ENCODE measurements around the gene PTPRD. TPM values are rescaled to one million over a fixed set of nuclear protein-coding genes. Genes with fewer than 3 reads are reported as not detected.

The PTPRD gene
- total and polyA plus RNA-seq, 2 of the 4 experiments (the other 2 are of a cell fraction): 0.07 to 0.18 TPM

DNA sequence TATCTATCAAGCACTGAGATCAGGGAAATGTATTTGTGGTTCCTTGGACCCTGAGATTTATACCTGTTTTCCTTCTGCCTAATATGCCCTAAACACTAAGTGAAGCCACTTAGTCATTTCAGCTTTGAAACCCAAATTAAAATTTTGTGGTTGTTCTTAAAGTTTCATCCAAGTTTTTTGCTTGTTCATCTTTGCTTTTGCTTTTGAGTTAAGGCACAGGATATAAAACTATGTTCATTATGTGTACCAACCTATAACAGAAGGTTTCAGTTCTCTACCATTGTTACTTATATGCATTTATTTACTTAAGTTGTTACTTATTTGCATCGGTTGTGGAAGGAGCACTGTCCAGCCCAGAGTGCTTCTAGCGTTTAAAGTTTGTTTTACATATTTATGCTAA lies 382.3 kb downstream of the PTPRD start:
- intact Hi-C loops (cut with micrococcal nuclease) (no loop called here), dilution Hi-C loops (cut with HindIII; ENCODE audit: low sequenced_read_pairs, unreplicated experiment) (no loop called here), in situ Hi-C loops (cut with MboI; ENCODE audit: low sequenced_read_pairs) (no loop called here)
- Histone ChIP-seq H3K27me3 (ENCODE audit: control insufficient read depth, insufficient read depth, low read length) (no peaks in the 10 kb centered on the region), H4K91ac (ENCODE audit: insufficient read depth, low read depth, low read length) (no peak overlapping the region), H3K36me3 (ENCODE audit: control insufficient read depth, insufficient read depth, low read length) (no peaks in the 10 kb centered on the region), H3K23ac (ENCODE audit: low read depth, low read length) (no peak overlapping the region), H3K9me3 (ENCODE audit: control insufficient read depth, insufficient read depth, low read length) (no peaks in the 10 kb centered on the region), H3K27ac (ENCODE audit: insufficient read depth, low read length) (no peak overlapping the region), H3K9me1 (ENCODE audit: insufficient read depth, low read length) (no peaks in the 10 kb centered on the region), H2BK5ac (ENCODE audit: low read depth, low read length, poor library complexity, severe bottlenecking) (no peak overlapping the region), H3K4me2 (ENCODE audit: low read depth, low read length) (no peak overlapping the region), H3K56ac (ENCODE audit: extremely low read depth, insufficient read depth, low read length) (no peak overlapping the region), H3K18ac (ENCODE audit: low read depth, low read length) (no peak overlapping the region), H3K9ac (ENCODE audit: low read depth, low read length) (no peak overlapping the region), H4K20me1 (ENCODE audit: insufficient read depth, low read length) (no peaks in the 10 kb centered on the region), H2BK120ac (ENCODE audit: low read depth, low read length) (no peak overlapping the region), H2AFZ (replicated peaks; ENCODE audit: low read length, poor library complexity) (no peak overlapping the region), H3K4me3 (ENCODE audit: insufficient read depth, low read depth, low read length) (no peak overlapping the region), H3K79me1 (ENCODE audit: low read depth in 1 of 2, low read length in 2 of 2) (no peaks in the 10 kb centered on the region), H4K5ac (ENCODE audit: low read depth, low read length) (no peak overlapping the region), H3K14ac (replicated peaks; ENCODE audit: low read depth, low read length) (no peak overlapping the region), H2BK15ac (ENCODE audit: low read depth, low read length) (no peak overlapping the region), H3K4me1 (ENCODE audit: control insufficient read depth, insufficient read depth, low read length) (no peaks in the 10 kb centered on the region), H2AK5ac (ENCODE audit: low read depth, low read length) (no peak overlapping the region), H3K4ac (ENCODE audit: low read depth, low read length) (no peak overlapping the region), H2BK20ac (ENCODE audit: low read depth, low read length) (no peak overlapping the region), H4K8ac (ENCODE audit: low read depth in 2 of 2, low read length in 2 of 2) (no peak overlapping the region), H2AK9ac (replicated peaks; ENCODE audit: low read depth, low read length, poor library complexity) (no peak overlapping the region)
- CTCF ChIA-PET: interaction anchor here (0.7 kb wide), 1 partner anchor 15 kb away, joined by 3 read pairs; no protein-coding TSS in a partner anchor
- POLR2A ChIA-PET (ENCODE audit: unreplicated experiment): no interaction called here
- WGBS, 2 experiments (ENCODE audit: extremely low coverage in 2 of 2, insufficient read length in 1 of 2): no CpG with 5 or more reads among the region's 2 CpGs
- no peak for TF ChIP-seq USF2 (IDR thresholded peaks at IDR 0.05; ENCODE audit: low read depth, low read length)
- TF ChIP-seq, protein P1, sequence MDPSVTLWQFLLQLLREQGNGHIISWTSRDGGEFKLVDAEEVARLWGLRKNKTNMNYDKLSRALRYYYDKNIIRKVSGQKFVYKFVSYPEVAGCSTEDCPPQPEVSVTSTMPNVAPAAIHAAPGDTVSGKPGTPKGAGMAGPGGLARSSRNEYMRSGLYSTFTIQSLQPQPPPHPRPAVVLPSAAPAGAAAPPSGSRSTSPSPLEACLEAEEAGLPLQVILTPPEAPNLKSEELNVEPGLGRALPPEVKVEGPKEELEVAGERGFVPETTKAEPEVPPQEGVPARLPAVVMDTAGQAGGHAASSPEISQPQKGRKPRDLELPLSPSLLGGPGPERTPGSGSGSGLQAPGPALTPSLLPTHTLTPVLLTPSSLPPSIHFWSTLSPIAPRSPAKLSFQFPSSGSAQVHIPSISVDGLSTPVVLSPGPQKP (IDR thresholded peaks at IDR 0.05; ENCODE audit: borderline replicate concordance, low read depth, low read length): no peak
- no peak for TF ChIP-seq BHLHE40 (IDR thresholded peaks at IDR 0.05; ENCODE audit: low read depth, low read length)
- DNase-seq (no peak), ATAC-seq (ENCODE audit: low read depth) (no peak)
- no TSS peak for BruUV-seq (replicated peaks)
